Subcutaneous abdominal adipose tissue (tissue), 5 donors: ENCODE measurements around the gene XBP1.

Experiments
- H3K27ac ChIP-seq: one replicate; pipeline ENCODE4 v1.7.0; 2013; ENCODE audit warnings: low read depth, mild to moderate bottlenecking, inconsistent platforms, low read length, moderate library complexity
- H3K27me3 ChIP-seq, 5 donors: one replicate each; pipeline ENCODE4 v1.7.0; 2013; ENCODE audit warnings: low read length in 5 of 5, inconsistent platforms in 1 of 5; ENCODE audit not compliant: control insufficient read depth in 5 of 5, insufficient read depth in 4 of 5
- H3K36me3 ChIP-seq, 5 donors: one replicate each; pipeline ENCODE4 v1.7.0; 2013; ENCODE audit warnings: low read length in 5 of 5; ENCODE audit not compliant: control insufficient read depth in 5 of 5, insufficient read depth in 5 of 5
- H3K4me1 ChIP-seq, 5 donors: one replicate each; pipeline ENCODE4 v1.7.0; 2013; ENCODE audit warnings: low read length in 5 of 5, mild to moderate bottlenecking in 3 of 5, moderate library complexity in 1 of 5; ENCODE audit not compliant: control insufficient read depth in 5 of 5, insufficient read depth in 5 of 5
- H3K4me3 ChIP-seq, 5 donors: one replicate each; pipeline ENCODE4 v1.7.0; 2013; ENCODE audit warnings: low read length in 5 of 5, low read depth in 1 of 5
- H3K9ac ChIP-seq, 5 donors: one replicate each; pipeline ENCODE4 v1.7.0; 2013; ENCODE audit warnings: low read length in 5 of 5, mild to moderate bottlenecking in 4 of 5, moderate library complexity in 3 of 5
- H3K9me3 ChIP-seq, 5 donors: one replicate each; pipeline ENCODE4 v1.7.0; 2013; ENCODE audit warnings: low read length in 5 of 5; ENCODE audit not compliant: control insufficient read depth in 5 of 5
- donor health status: healthy.
- donor health status: healthy.
- donor health status: healthy.
- donor health status: healthy.
- donor health status: healthy.

Gene XBP1

DNA sequence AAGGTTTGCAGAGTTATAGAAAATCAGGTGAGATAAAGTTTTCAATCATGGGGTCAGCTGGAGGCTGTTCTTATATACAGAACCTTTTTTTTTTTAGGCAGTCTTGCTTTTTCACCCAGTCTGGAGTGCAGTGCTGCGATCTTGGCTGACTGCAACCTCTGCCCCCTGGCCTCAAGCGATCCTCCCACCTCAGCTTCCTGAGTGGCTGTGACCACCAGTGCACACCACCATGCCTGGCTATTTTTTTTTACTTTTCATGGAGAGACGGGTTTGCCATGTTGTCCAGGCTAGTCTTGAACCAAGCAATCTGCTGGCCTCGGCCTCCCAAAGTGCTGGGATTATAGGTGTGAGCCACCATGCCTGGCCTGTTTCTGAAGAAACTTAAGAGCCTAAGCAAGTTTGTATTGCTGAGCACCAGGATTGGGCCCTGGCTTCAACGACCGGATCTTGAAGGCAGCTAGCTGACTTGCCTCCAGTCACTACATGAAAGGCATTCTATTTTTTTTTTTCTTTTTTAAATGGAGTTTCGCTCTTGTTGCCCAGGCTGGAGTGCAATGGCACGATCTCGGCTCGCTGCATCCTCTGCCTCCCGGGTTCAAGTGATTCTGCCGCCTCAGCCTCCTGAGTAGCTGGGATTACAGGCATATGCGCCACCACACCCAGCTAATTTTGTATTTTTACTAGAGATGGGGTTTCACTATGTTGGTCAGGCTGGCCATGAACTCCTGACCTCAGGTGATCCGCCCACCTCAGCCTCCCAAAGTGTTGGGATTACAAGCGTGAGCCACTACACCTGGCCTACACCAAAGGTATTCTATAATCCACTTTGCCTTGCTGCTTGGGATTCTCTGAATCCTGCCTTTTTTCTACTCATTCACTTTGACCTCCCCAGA, 7.6 kb downstream of the XBP1 start:
- H3K36me3 ChIP-seq = peaks cover 39 to 50% (median 42%) of the 10 kb centered on the region in 5 donors
- no peaks in the 10 kb centered on the region for H3K27me3 ChIP-seq
- no peak overlapping the region for H3K9ac ChIP-seq
- peaks cover 0 to 22% (median 14%) of the 10 kb centered on the region in 5 donors for H3K4me1 ChIP-seq
- H3K9me3 ChIP-seq = no peaks in the 10 kb centered on the region
- no peak overlapping the region for H3K27ac ChIP-seq
- H3K4me3 ChIP-seq = no peak overlapping the region

DNA sequence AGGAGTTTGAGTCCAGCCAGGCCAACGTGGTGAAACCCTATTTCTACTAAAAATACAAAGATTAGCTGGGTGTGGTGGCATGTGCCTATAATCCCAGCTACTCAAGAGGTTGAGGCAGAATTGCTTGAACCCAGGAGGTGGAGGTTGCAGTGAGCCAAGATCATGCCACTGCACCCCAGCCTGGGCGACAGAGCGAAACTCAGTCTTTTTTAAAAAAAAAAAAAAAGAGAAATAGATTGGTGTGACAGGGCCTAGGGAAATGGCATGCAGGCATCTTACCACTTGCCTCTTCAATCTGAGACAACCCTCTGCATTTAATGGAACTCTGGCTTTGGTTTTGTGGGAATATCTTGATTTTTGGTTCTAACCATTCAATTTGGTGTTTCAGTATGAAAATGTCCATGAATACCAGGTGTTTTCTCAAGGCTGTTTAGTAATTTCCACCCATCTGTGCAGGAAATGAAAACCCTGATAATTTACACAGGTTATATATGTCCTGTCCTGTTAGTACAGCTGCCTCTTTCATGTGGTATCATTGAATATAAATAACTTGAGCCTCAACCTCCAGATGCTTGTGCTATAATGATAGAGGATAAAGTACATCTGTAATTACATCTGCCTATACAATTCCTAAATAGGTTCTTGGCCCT, 8.4 kb downstream of the XBP1 start:
- Histone ChIP-seq H3K4me3 (no peak overlapping the region), H3K36me3 (peaks cover 35 to 52% (median 41%) of the 10 kb centered on the region in 5 donors), H3K27ac (no peak overlapping the region), H3K27me3 (no peaks in the 10 kb centered on the region), H3K9ac (no peak overlapping the region), H3K9me3 (no peaks in the 10 kb centered on the region), H3K4me1 (peaks cover 0 to 15% (median 10%) of the 10 kb centered on the region in 5 donors)

DNA sequence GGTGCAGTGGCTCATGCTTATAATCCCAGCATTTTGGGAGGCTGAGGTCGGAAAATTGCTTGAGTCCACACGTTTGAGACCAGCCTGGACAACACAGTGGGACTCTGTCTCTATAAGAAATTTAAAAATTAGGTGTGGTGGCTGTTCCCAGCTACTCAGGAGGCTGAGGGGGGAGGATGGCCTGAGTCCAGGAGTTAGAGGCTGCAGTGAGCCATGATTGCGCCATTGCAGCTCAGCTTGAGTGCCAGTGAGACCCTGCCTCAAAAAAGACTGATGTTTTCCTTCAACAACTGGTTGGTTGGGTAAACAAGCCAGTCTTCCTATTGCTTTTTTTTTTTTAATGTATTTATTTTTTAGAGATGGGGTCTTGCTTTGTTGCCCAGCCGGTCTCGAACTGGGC, 9.2 kb downstream of the XBP1 start:
- H3K9me3 ChIP-seq = no peaks in the 10 kb centered on the region
- H3K9ac ChIP-seq = no peak overlapping the region
- no peak overlapping the region for H3K27ac ChIP-seq
- H3K27me3 ChIP-seq = no peaks in the 10 kb centered on the region
- H3K4me3 ChIP-seq = no peak overlapping the region
- peaks cover 35 to 52% (median 39%) of the 10 kb centered on the region in 5 donors for H3K36me3 ChIP-seq
- H3K4me1 ChIP-seq = peaks cover 0 to 7% (median 2%) of the 10 kb centered on the region in 5 donors

DNA sequence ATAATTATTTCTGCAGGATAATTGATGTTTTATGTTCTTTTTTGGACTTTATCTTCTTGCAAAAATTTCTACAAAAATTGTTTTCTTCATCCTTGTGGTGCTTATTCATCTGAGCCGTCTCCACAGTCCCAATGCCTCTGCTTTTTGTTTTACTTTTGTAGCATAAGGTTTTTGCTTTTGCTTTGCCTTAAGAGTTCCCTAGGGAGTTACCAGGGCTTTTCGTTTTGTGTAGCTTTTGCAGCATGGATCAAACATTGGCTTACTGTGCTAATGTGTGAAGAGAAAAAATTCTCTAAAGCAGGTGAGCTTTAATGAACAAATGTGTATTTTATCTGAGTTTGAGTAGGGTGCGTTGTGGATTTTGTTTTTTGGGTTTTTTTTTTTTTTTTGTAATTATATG, 11.8 kb downstream of the XBP1 start:
- no peaks in the 10 kb centered on the region for H3K9me3 ChIP-seq
- no peaks in the 10 kb centered on the region for H3K27me3 ChIP-seq
- H3K4me3 ChIP-seq = no peak overlapping the region
- H3K27ac ChIP-seq = no peak overlapping the region
- H3K4me1 ChIP-seq = no peaks in the 10 kb centered on the region
- no peak overlapping the region for H3K9ac ChIP-seq
- peaks cover 33 to 53% (median 40%) of the 10 kb centered on the region in 5 donors for H3K36me3 ChIP-seq

GRCh38 chr22:28783786-28784671, 16.3 kb downstream of the XBP1 start:
- H3K27me3 ChIP-seq = no peaks in the 10 kb centered on the region
- H3K27ac ChIP-seq = no peak overlapping the region
- no peak overlapping the region for H3K4me3 ChIP-seq
- no peaks in the 10 kb centered on the region for H3K9me3 ChIP-seq
- H3K4me1 ChIP-seq = peaks cover 0 to 5% (median 0%) of the 10 kb centered on the region in 5 donors
- no peak overlapping the region for H3K9ac ChIP-seq
- H3K36me3 ChIP-seq = peaks cover 42 to 62% (median 52%) of the 10 kb centered on the region in 5 donors

DNA sequence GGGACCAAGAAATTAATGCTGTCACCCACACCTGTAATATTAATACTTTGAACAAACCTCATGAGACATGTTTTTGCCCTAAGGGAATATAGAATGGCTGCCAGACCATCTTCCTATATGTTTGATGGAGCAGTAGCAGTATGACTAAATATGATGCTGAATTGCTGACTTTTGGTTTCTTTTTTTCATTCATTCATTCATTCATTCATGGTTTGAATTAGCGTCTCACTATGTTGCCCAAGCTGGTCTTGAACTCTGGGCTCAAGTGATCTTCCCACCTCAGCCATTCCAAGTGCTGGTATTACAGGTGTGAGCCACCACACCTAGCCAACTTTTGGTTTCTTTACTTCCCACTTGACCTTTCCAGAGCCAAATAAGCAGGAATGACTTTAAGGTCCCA, 20.1 kb downstream of the XBP1 start:
- Histone ChIP-seq H3K9me3 (no peaks in the 10 kb centered on the region), H3K27me3 (no peaks in the 10 kb centered on the region), H3K4me1 (peaks cover 0 to 9% (median 4%) of the 10 kb centered on the region in 5 donors), H3K36me3 (peaks cover 22 to 60% (median 34%) of the 10 kb centered on the region in 5 donors), H3K27ac (no peak overlapping the region), H3K9ac (no peak overlapping the region), H3K4me3 (no peak overlapping the region)

GRCh38 chr22:28779833-28780232, 20.5 kb downstream of the XBP1 start:
- H3K27me3 ChIP-seq = no peaks in the 10 kb centered on the region
- no peak overlapping the region for H3K9ac ChIP-seq
- peaks cover 0 to 9% (median 4%) of the 10 kb centered on the region in 5 donors for H3K4me1 ChIP-seq
- no peak overlapping the region for H3K4me3 ChIP-seq
- no peaks in the 10 kb centered on the region for H3K9me3 ChIP-seq
- H3K27ac ChIP-seq = no peak overlapping the region
- peaks cover 22 to 56% (median 30%) of the 10 kb centered on the region in 5 donors for H3K36me3 ChIP-seq

DNA sequence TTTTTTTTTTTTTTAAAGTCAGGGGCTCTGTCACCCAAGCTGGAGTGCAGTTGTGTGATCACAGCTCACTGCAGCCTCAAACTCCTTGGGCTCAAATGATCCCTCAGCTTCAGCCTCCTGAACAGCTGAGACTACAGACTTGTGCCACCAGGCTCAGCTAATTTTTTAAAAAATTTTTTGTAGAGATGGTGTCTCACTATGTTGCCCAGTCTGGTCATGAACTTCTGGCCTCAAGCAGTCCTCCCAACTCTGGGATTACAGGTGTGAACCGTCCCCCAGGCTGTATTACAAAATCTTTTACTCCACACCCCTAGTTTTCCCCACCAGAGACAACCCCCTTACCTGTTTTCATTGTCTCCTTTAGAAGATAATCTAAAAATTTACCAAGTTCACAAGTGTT, 26.0 kb downstream of the XBP1 start:
- Histone ChIP-seq H3K4me1 (peaks cover 0 to 21% (median 12%) of the 10 kb centered on the region in 5 donors), H3K9ac (peak overlapping the region in 2 of 5 donors; percentile 17 to 26), H3K27me3 (no peaks in the 10 kb centered on the region), H3K9me3 (peaks cover 0 to 2% (median 0%) of the 10 kb centered on the region in 5 donors), H3K27ac (no peak overlapping the region), H3K36me3 (peaks cover 0 to 26% (median 3%) of the 10 kb centered on the region in 5 donors), H3K4me3 (no peak overlapping the region)

DNA sequence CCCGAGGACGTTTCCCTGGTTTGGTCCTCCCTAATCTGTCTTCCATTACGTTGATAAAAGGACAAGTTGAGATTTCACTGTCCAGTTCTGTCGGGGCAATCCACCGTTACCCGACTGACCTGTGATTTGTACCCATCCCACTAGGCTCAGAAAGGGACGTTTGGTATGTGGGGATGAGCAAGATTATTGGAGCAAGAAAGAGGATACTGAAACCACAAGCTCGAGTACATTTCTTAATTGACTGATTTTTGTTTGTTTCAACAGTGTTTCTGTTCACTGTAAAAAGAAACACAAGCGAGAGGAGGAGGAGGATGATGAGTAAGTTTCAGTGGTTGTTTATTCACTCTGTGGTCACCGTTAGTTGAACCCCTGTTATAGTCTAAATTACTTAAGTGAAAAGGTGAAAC, 26.9 kb downstream of the XBP1 start:
- no peaks in the 10 kb centered on the region for H3K27me3 ChIP-seq
- H3K36me3 ChIP-seq = peaks cover 0 to 26% (median 3%) of the 10 kb centered on the region in 5 donors
- H3K27ac ChIP-seq = peak overlapping the region; percentile 95
- peaks cover 0 to 17% (median 12%) of the 10 kb centered on the region in 5 donors for H3K4me1 ChIP-seq
- H3K9ac ChIP-seq = peak overlapping the region; percentile 7 to 99 (median 94)
- peak overlapping the region; percentile 74 to 88 (median 80) for H3K4me3 ChIP-seq
- H3K9me3 ChIP-seq = peaks cover 0 to 5% (median 0%) of the 10 kb centered on the region in 5 donors
